ENCODE measurements around the gene CAMKV. TPM values are rescaled to one million over a fixed set of nuclear protein-coding genes. Genes with fewer than 3 reads are reported as not detected.

CAMKV gene
- total RNA-seq, 4 donors from 2014 or later, result not detected

DNA sequence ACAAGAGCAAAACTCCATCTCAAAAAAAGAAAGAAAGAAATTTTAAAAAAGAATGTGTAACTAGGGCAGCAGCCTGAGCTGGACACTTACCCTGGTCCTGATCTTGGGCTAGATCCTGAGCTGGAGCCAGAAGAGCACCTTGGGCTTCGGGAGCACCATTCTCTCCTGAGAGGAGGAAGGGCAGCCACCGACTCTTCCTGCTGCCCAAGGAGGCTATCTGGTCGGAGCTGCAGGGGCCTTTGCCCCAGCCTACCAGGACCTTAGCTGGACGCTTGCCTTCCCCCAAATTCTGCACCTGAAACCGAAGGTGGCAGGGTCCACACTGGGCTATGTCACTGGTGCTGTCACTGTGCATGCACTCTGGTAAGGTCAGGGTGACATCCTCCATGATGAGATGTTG is 6.9 kb upstream of the CAMKV start:
- TF ChIP-seq, protein P1, sequence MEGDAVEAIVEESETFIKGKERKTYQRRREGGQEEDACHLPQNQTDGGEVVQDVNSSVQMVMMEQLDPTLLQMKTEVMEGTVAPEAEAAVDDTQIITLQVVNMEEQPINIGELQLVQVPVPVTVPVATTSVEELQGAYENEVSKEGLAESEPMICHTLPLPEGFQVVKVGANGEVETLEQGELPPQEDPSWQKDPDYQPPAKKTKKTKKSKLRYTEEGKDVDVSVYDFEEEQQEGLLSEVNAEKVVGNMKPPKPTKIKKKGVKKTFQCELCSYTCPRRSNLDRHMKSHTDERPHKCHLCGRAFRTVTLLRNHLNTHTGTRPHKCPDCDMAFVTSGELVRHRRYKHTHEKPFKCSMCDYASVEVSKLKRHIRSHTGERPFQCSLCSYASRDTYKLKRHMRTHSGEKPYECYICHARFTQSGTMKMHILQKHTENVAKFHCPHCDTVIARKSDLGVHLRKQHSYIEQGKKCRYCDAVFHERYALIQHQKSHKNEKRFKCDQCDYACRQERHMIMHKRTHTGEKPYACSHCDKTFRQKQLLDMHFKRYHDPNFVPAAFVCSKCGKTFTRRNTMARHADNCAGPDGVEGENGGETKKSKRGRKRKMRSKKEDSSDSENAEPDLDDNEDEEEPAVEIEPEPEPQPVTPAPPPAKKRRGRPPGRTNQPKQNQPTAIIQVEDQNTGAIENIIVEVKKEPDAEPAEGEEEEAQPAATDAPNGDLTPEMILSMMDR (IDR thresholded peaks at IDR 0.05), result no peak
- no peak for TF ChIP-seq POLR2A (IDR thresholded peaks at IDR 0.05)
- Histone ChIP-seq H3K27ac (no peak overlapping the region), H3K9me3 (no peaks in the 10 kb centered on the region), H3K36me3 (no peaks in the 10 kb centered on the region), H3K4me3 (replicated peaks in 1 of 3) (no peak overlapping the region), H3K27me3 (no peaks in the 10 kb centered on the region), H3K4me1 (peaks cover 0 to 19% of the 10 kb centered on the region in 2 donors)
- no peak for DNase-seq
- 86 to 89% methylated on average over 4 to 5 of the region's 5 CpGs for WGBS, 2 donors
- intact Hi-C loops (cut with DNase I), result no loop called here

DNA sequence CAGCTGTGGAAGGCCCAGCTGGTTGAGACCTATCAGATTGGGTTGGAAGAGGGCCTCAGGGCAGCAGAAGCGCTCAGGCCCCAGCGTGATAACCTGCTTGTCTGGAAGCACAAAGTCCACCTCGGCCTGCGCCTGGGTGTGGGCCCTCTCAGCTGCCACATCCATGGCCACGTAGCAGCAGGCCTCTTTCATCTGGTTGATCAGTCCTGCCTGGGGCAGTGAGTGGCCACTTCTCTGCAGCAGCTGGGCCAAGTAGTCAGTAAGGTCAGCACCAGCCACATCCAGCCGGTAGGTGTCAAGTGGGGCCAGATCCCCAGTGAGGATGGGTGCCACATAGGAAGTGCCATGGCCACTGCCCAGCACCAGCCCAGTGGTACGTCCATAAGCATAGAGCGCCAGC is 3.9 kb upstream of the CAMKV start:
- no peak for DNase-seq
- 94 to 95% methylated on average over 3 to 4 of the region's 8 CpGs for WGBS, 2 donors
- Histone ChIP-seq H3K27me3 (peaks cover 14% of the 10 kb centered on the region), H3K4me3 (replicated peaks in 1 of 3) (no peak overlapping the region), H3K9me3 (no peaks in the 10 kb centered on the region), H3K36me3 (no peaks in the 10 kb centered on the region), H3K4me1 (peaks cover 10 to 21% of the 10 kb centered on the region in 2 donors), H3K27ac (no peak overlapping the region)
- no peak for TF ChIP-seq POLR2A (IDR thresholded peaks at IDR 0.05)
- TF ChIP-seq, protein P1 (IDR thresholded peaks at IDR 0.05), result no peak
- intact Hi-C loops (cut with DNase I), result no loop called here

DNA sequence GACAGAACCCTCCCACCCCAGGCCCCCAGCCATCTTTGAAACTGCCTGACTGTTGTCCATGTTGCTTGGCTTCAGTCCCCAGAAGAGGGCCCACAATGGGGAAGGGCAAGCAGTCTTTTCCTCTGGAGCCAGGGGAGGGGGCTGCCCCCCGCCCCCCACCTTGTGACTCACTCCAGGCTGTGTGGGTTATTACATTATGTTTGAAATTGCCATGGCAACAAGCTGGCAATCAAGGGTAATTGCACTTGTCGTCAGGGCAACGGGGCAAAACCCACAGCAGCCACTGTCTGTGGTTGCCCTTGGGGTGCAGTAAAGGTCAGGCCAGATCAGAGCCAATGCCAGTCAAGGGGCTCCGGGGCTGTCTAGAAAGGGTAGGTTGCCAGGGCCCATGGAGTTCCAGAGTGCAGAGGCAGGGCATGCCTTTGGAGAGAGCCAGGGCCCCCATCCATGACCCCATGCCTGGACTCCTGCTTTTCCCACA is 3.1 kb upstream of the CAMKV start:
- TF ChIP-seq POLR2A (IDR thresholded peaks at IDR 0.05), result no peak
- TF ChIP-seq, protein P1 (IDR thresholded peaks at IDR 0.05), result peak in 1 of 6 experiments; percentile 26
- H3K27ac ChIP-seq, result no peak overlapping the region
- H3K36me3 ChIP-seq, result no peaks in the 10 kb centered on the region
- peaks cover 10 to 21% of the 10 kb centered on the region in 2 donors for H3K4me1 ChIP-seq
- 25 to 64% methylated on average over 2 to 4 of the region's 4 CpGs for WGBS, 2 donors
- DNase-seq, result peak; percentile 55 to 63
- intact Hi-C loops (cut with DNase I), result no loop called here
- H3K27me3 ChIP-seq, result peaks cover 15% of the 10 kb centered on the region
- H3K9me3 ChIP-seq, result no peaks in the 10 kb centered on the region
- H3K4me3 ChIP-seq (replicated peaks in 1 of 3), result no peak overlapping the region

- Histone ChIP-seq H3K27ac (no peak overlapping the region), H3K36me3 (no peaks in the 10 kb centered on the region), H3K27me3 (peaks cover 15% of the 10 kb centered on the region), H3K4me1 (peaks cover 10 to 21% of the 10 kb centered on the region in 2 donors), H3K4me3 (replicated peaks in 1 of 3) (no peak overlapping the region), H3K9me3 (no peaks in the 10 kb centered on the region)
- TF ChIP-seq POLR2A (IDR thresholded peaks at IDR 0.05), result no peak
- TF ChIP-seq, protein P1 (IDR thresholded peaks at IDR 0.05), result no peak
- peak; percentile 18 to 49 for DNase-seq
- WGBS, 2 donors, result 67 to 72% methylated on average over 6 to 10 of the region's 10 CpGs
- intact Hi-C loops (cut with DNase I), result no loop called here
Measured at GRCh38 chr3:49871531-49872153, 1.9 kb upstream of the CAMKV start.

GRCh38 chr3:49868862-49869466 is 742 bp downstream of the CAMKV start:
- 5% methylated on average over 12 to 13 of the region's 23 CpGs for WGBS, 2 donors

More at GRCh38 chr3:49868862-49869466, 742 bp downstream of the CAMKV start:
- no peak for DNase-seq
- Histone ChIP-seq H3K4me3 (replicated peaks in 1 of 3) (peak overlapping the region in 1 of 3 donors; percentile 15), H3K27ac (no peak overlapping the region), H3K4me1 (peaks cover 10 to 21% of the 10 kb centered on the region in 2 donors), H3K9me3 (no peaks in the 10 kb centered on the region), H3K36me3 (no peaks in the 10 kb centered on the region), H3K27me3 (peaks cover 15% of the 10 kb centered on the region)
- intact Hi-C loops (cut with DNase I), result no loop called here
- TF ChIP-seq, protein P1 (IDR thresholded peaks at IDR 0.05), result no peak
- TF ChIP-seq POLR2A (IDR thresholded peaks at IDR 0.05), result no peak

Data from thyroid gland (tissue), 4 donors.